Ovary (tissue), 3 donors: ENCODE results near the gene CYFIP1.

Experiments
- CTCF ChIP-seq, 3 donors: fragments of 450-650 bp in 2 of 3; fragments of 200-600 bp in 1 of 3; IDR thresholded peaks; one replicate each; pipeline versions ENCODE4 v1.5.1 to v1.8.0; 2016 to 2022; ENCODE audit warnings: antibody characterized with exemption in 3 of 3, mild to moderate bottlenecking in 1 of 3
- POLR2A ChIP-seq: fragments of 450-650 bp; IDR thresholded peaks from one replicate; pipeline ENCODE4 v1.6.1; 2017; ENCODE audit warnings: antibody characterized with exemption, mild to moderate bottlenecking, moderate library complexity
- donor health status: DM: no; HTN: no; CAD: no.

GRCh38 chr15:22978691-22979237 lies 1.4 kb downstream of the CYFIP1 start:
- TF ChIP-seq CTCF (IDR thresholded peaks at IDR 0.05) (no peak), POLR2A (no peak)
